BJ (cell line): ENCODE results near the gene CHI3L1. TPM values are rescaled to one million over a fixed set of nuclear protein-coding genes. Genes with fewer than 3 reads are reported as not detected.

Experiments used
- CTCF ChIA-PET: fragments of 350-600 bp; formaldehyde crosslinking; extraction: SDS; loops from one replicate; lab custom pipeline; 2021; ENCODE audit warnings: antibody characterized with exemption, inconsistent platforms; lab: Yijun Ruan, JAX
- POLR2A ChIA-PET: fragments of 300-600 bp; sonication (Branson Sonifier 250); formaldehyde crosslinking; extraction: SDS; loops from one replicate; lab custom pipeline; 2021; ENCODE audit warnings: antibody characterized with exemption; lab: Charles Lee
- DNase-seq: peaks from one replicate; pipeline ENCODE4 v3.0.0-alpha.2; 2011; ENCODE audit warnings: low read depth
- H3K27me3 ChIP-seq: 2 replicates; pipeline ENCODE4 v1.6.0; 2011; ENCODE audit warnings: low read length; ENCODE audit not compliant: control insufficient read depth, insufficient read depth
- H3K36me3 ChIP-seq: 2 replicates; pipeline ENCODE4 v1.5.1; 2011; ENCODE audit warnings: low read length; ENCODE audit not compliant: control insufficient read depth, insufficient read depth
- H3K4me3 ChIP-seq: 2 replicates; pipeline ENCODE4 v1.5.1; 2011; ENCODE audit warnings: low read depth, mild to moderate bottlenecking, control low read depth, low read length
- CTCF ChIP-seq: IDR thresholded peaks from 2 replicates; pipeline ENCODE4 v1.5.1; 2011; ENCODE audit warnings: low read depth, mild to moderate bottlenecking, control low read depth, inconsistent platforms, low read length, moderate library complexity; ENCODE audit not compliant: insufficient read depth
- polyA plus RNA-seq: library from polyadenylated mRNA; depleted of rRNA; stranded (reverse); fragments of >200 nt; gene quantifications from 2 replicates; pipeline ENCODE4 v1.2.3, GENCODE V29; 2011

Gene CHI3L1
- polyA plus RNA-seq, 1 experiment: 0.20 TPM

GRCh38 chr1:203201516-203202205 lies 15.2 kb upstream of the CHI3L1 start:
- DNase-seq: no peak
- ChIA-PET POLR2A (no interaction called here), CTCF (interaction anchor here (0.6 to 4.4 kb wide), 6 partner anchors 8 to 162 kb away, joined by 3 to 25 read pairs (median 11); partner anchors contain the start of gene ADORA1)
- TF ChIP-seq CTCF: no peak
- Histone ChIP-seq H3K4me3 (no peak overlapping the region), H3K27me3 (no peaks in the 10 kb centered on the region), H3K36me3 (no peaks in the 10 kb centered on the region)

- DNase-seq: no peak
- no peak overlapping the region for H3K4me3 ChIP-seq
- H3K36me3 ChIP-seq: no peaks in the 10 kb centered on the region
- CTCF ChIA-PET: interaction anchor here (0.9 to 4.4 kb wide), 5 partner anchors 15 to 162 kb away, joined by 3 to 25 read pairs (median 16); no protein-coding TSS in a partner anchor
- POLR2A ChIA-PET: no interaction called here
- no peak for TF ChIP-seq CTCF
- H3K27me3 ChIP-seq: no peaks in the 10 kb centered on the region
These were observed 14.4 kb upstream of the CHI3L1 start for GRCh38 chr1:203200916-203201315.

GRCh38 chr1:203199816-203200571 lies 13.5 kb upstream of the CHI3L1 start:
- CTCF ChIA-PET: interaction anchor here (1.0 to 2.9 kb wide), 7 partner anchors 16 to 161 kb away, joined by 3 to 25 read pairs (median 4); no protein-coding TSS in a partner anchor
- Histone ChIP-seq H3K27me3 (no peaks in the 10 kb centered on the region), H3K36me3 (no peaks in the 10 kb centered on the region), H3K4me3 (no peak overlapping the region)
- DNase-seq: no peak
- POLR2A ChIA-PET: no interaction called here
- no peak for TF ChIP-seq CTCF

- CTCF ChIA-PET: interaction anchor here (1.0 to 2.9 kb wide), 7 partner anchors 17 to 160 kb away, joined by 3 to 25 read pairs (median 4); no protein-coding TSS in a partner anchor
- POLR2A ChIA-PET: no interaction called here
- no peaks in the 10 kb centered on the region for H3K27me3 ChIP-seq
These were observed 12.9 kb upstream of the CHI3L1 start for GRCh38 chr1:203199481-203199815.

More at GRCh38 chr1:203199481-203199815, 12.9 kb upstream of the CHI3L1 start:
- no peak for DNase-seq
- no peaks in the 10 kb centered on the region for H3K36me3 ChIP-seq
- H3K4me3 ChIP-seq: no peak overlapping the region
- TF ChIP-seq CTCF: no peak
